A673 (cell line): ENCODE results near the gene ZNF771. TPM values are rescaled to one million over a fixed set of nuclear protein-coding genes. Genes with fewer than 3 reads are reported as not detected.

Experiments
- BruUV-seq: library from RNA; stranded (reverse); fragments of 400-500 nt; replicated peaks from 2 replicates; lab custom pipeline; 2021; lab: Mats Ljungman, UMichigan
- CTCF ChIA-PET: fragments of 300-600 bp; sonication (Branson Sonifier 250); formaldehyde crosslinking; loops from one replicate; lab custom pipeline; 2022; ENCODE audit warnings: antibody characterized with exemption; lab: Charles Lee
- POLR2A ChIA-PET: fragments of 300-600 bp; sonication (Branson Sonifier 250); formaldehyde crosslinking; loops from one replicate; lab custom pipeline; 2022; ENCODE audit warnings: antibody characterized with exemption; ENCODE audit not compliant: low non-redundant PET; lab: Charles Lee
- DNase-seq: peaks from one replicate; pipeline ENCODE4 v3.0.0-alpha.2; 2015; ENCODE audit warnings: low spot score
- H3K27ac ChIP-seq: fragments of 200-600 bp; sonication (generic); 2 replicates; pipeline ENCODE4 v1.5.1; 2016; ENCODE audit warnings: mixed run types, low read depth, mild to moderate bottlenecking, mixed read lengths, antibody characterized with exemption, low read length; ENCODE audit not compliant: poor library complexity, severe bottlenecking
- H3K27me3 ChIP-seq: fragments of 200-600 bp; sonication (generic); replicated peaks from 2 replicates; pipeline ENCODE4 v1.6.1; 2017; ENCODE audit warnings: mixed run types, low read depth, mild to moderate bottlenecking, mixed read lengths, antibody characterized with exemption, low read length; ENCODE audit not compliant: insufficient read depth, poor library complexity
- H3K36me3 ChIP-seq: fragments of 200-600 bp; sonication (generic); 2 replicates; pipeline ENCODE4 v1.6.1; 2016; ENCODE audit warnings: mixed run types, mild to moderate bottlenecking, mixed read lengths, antibody characterized with exemption, low read length; ENCODE audit not compliant: insufficient read depth, poor library complexity, severe bottlenecking
- H3K4me1 ChIP-seq: fragments of 200-600 bp; sonication (generic); 2 replicates; pipeline ENCODE4 v1.6.1; 2017; ENCODE audit warnings: mixed run types, mild to moderate bottlenecking, mixed read lengths, antibody characterized with exemption, low read length; ENCODE audit not compliant: insufficient read depth, poor library complexity, severe bottlenecking
- H3K4me3 ChIP-seq: fragments of 200-600 bp; sonication (generic); 2 replicates; pipeline ENCODE4 v1.5.1; 2016; ENCODE audit warnings: low read depth, mixed run types, mild to moderate bottlenecking, mixed read lengths, low read length; ENCODE audit not compliant: poor library complexity, severe bottlenecking
- H3K9me3 ChIP-seq: fragments of 200-600 bp; sonication (generic); 2 replicates; pipeline ENCODE4 v1.6.1; 2016; ENCODE audit warnings: mixed run types, low read depth, mild to moderate bottlenecking, mixed read lengths, antibody characterized with exemption, low read length; ENCODE audit not compliant: poor library complexity, severe bottlenecking
- EZH2 ChIP-seq: fragments of 200-600 bp; sonication (generic); IDR thresholded peaks from 2 replicates; pipeline ENCODE4 v1.6.1; 2017; ENCODE audit warnings: borderline replicate concordance, low read depth, mild to moderate bottlenecking, mixed read lengths, antibody characterized with exemption, low read length; ENCODE audit not compliant: poor library complexity, severe bottlenecking
- intact Hi-C: fragments of 100-400 bp; cut with micrococcal nuclease; formaldehyde crosslinking; loops from one replicate; pipeline ENCODE4 v1.10.0; 2022; ENCODE audit not compliant: unreplicated experiment
- total RNA-seq: library from RNA; stranded (reverse); gene quantifications from 2 replicates; pipeline ENCODE4 v1.2.3, GENCODE V29; 2021
- TF ChIP-seq, protein P1 (sequence below): fragments of 300-800, 200-600 bp; sonication (generic); conservative IDR thresholded peaks from 2 replicates; pipeline ENCODE4 v1.5.1; 2017; ENCODE audit warnings: low read depth, mild to moderate bottlenecking, antibody characterized with exemption, low read length, moderate library complexity, mixed read lengths

ZNF771 gene
- total RNA-seq, 1 experiment from 2014 or later = 22.2 TPM

DNA sequence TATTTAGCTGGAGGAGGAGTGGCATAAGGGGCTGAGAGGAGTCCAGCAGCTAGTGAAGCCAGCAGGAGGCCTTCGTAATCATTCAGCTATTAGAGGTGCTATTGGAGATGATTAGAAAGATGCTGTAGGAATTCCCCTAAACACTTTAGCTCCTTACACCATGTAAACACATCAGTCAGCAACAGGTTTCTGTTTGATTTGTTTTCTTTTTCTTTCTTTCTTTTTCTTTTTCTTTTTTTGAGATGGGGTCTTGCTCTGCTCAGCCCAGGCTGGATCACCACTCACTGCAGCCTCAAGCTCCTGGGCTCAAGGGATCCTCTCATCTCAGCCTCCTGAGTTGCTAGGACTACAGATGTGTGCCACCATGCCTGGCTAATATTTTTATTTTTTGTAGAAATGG, 48.9 kb downstream of the ZNF771 start:
- TF ChIP-seq, protein P1, sequence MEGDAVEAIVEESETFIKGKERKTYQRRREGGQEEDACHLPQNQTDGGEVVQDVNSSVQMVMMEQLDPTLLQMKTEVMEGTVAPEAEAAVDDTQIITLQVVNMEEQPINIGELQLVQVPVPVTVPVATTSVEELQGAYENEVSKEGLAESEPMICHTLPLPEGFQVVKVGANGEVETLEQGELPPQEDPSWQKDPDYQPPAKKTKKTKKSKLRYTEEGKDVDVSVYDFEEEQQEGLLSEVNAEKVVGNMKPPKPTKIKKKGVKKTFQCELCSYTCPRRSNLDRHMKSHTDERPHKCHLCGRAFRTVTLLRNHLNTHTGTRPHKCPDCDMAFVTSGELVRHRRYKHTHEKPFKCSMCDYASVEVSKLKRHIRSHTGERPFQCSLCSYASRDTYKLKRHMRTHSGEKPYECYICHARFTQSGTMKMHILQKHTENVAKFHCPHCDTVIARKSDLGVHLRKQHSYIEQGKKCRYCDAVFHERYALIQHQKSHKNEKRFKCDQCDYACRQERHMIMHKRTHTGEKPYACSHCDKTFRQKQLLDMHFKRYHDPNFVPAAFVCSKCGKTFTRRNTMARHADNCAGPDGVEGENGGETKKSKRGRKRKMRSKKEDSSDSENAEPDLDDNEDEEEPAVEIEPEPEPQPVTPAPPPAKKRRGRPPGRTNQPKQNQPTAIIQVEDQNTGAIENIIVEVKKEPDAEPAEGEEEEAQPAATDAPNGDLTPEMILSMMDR = no peak
- TF ChIP-seq EZH2 = no peak
- ChIA-PET POLR2A (no interaction called here), CTCF (no interaction called here)
- Histone ChIP-seq H3K4me1 (no peaks in the 10 kb centered on the region), H3K4me3 (no peak overlapping the region), H3K36me3 (no peaks in the 10 kb centered on the region), H3K27ac (no peak overlapping the region), H3K9me3 (no peaks in the 10 kb centered on the region), H3K27me3 (no peaks in the 10 kb centered on the region)
- no peak for DNase-seq
- no TSS peak for BruUV-seq
- intact Hi-C loops = no loop called here

DNA sequence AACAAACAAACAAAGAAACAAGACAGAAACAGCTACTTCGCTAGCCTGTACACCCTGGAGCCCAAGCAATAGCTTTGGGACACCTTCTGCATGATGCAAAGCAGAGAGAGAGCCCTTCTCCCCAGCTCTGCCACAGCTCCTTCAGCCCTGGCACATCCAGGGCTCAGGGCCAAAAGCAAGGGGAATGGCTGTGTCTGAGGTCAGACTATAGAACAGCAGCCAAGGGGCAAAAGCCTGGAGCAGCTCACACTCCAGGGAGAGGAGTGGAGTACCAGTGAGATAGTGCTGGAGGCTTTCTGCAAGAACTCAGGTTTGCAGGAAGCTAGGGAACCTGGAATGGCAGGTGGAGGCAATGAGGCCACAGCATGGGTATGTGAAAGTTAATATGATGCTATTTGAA, 49.9 kb downstream of the ZNF771 start:
- ChIA-PET POLR2A (no interaction called here), CTCF (no interaction called here)
- Histone ChIP-seq H3K27ac (no peak overlapping the region), H3K4me1 (no peaks in the 10 kb centered on the region), H3K4me3 (no peak overlapping the region), H3K36me3 (no peaks in the 10 kb centered on the region), H3K27me3 (no peaks in the 10 kb centered on the region), H3K9me3 (no peaks in the 10 kb centered on the region)
- no TSS peak for BruUV-seq
- intact Hi-C loops = no loop called here
- no peak for DNase-seq
- no peak for TF ChIP-seq EZH2
- TF ChIP-seq, protein P1 = no peak

DNA sequence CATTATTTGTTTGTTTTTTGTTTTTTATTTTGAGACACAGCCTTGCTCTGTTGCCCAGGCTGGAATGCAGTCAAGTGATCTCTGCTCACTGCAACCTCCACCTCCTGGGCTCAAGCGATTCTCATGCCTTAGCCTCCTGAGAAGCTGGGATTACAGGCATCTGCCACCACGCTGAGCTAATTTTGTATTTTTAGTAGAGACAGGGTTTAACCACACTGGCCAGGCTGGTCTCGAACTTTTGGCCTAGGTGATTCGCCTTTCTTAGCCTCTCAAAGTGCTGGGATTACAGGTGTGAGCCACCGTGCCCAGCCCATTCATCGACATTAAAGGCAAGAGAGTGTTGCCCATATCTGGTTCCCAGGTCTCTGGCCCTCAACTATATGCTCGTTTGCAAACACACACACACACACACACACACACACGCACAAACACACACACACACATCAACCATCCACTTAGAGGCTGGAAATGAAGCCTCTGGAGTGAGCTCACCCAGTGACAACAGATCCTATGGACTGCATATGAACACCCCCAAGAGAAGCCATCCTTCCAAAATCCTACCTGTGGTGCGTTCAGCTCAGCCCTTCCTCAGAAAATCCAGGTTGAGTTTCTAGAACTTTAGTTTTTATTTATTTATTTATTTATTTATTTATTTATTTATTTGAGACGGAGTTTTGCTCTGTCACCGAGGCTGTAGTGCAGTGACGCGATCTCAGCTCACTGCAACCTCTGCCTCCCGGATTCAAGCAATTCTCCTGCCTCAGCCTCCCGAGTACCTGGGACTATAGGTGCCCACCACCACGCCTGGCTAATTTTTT, 50.5 kb downstream of the ZNF771 start:
- POLR2A ChIA-PET = no interaction called here

More for the DNA sequence above, 50.5 kb downstream of the ZNF771 start:
- CTCF ChIA-PET = no interaction called here
- TF ChIP-seq, protein P1 = no peak
- no peak for TF ChIP-seq EZH2
- no peaks in the 10 kb centered on the region for H3K4me1 ChIP-seq
- H3K27me3 ChIP-seq = no peaks in the 10 kb centered on the region
- BruUV-seq = no TSS peak
- no peak for DNase-seq
- H3K4me3 ChIP-seq = no peak overlapping the region
- no peaks in the 10 kb centered on the region for H3K9me3 ChIP-seq
- no peak overlapping the region for H3K27ac ChIP-seq
- intact Hi-C loops = no loop called here
- no peaks in the 10 kb centered on the region for H3K36me3 ChIP-seq
